Vagina (tissue), 2 donors: ENCODE measurements around the gene JAKMIP3.

Experiments
- CTCF ChIP-seq, 3 experiments: fragments of 450-650 bp in 2 of 3; fragments of 200-600 bp in 1 of 3; sonication (generic) in 1 of 3; IDR thresholded peaks; one replicate each; pipeline ENCODE4 v1.5.1; 2017 to 2019; ENCODE audit warnings: antibody characterized with exemption in 3 of 3, mild to moderate bottlenecking in 2 of 3, moderate library complexity in 2 of 3
- POLR2A ChIP-seq, 2 donors: fragments of 450-650 bp; IDR thresholded peaks; one replicate each; pipeline ENCODE4 v1.6.1; 2017; ENCODE audit warnings: antibody characterized with exemption in 2 of 2, mild to moderate bottlenecking in 2 of 2, moderate library complexity in 2 of 2

GRCh38 chr10:132035476-132035875 is 30.3 kb upstream of the JAKMIP3 start:
- no peak for TF ChIP-seq CTCF (IDR thresholded peaks at IDR 0.05)
- no peak for TF ChIP-seq POLR2A (IDR thresholded peaks at IDR 0.05)
